GM18505 (cell line): ENCODE data around the gene RAB6B.
A peak's percentile ranks its signal among the peaks of the same experiment; 100 is the strongest.

ENCODE experiments used
- ATAC-seq: cut with Tn5 transposase; IDR thresholded peaks from one replicate; pipeline ENCODE4 v1.9.1; 2021; ENCODE audit not compliant: unreplicated experiment
- POLR2A ChIP-seq: IDR thresholded peaks from 4 replicates; pipeline ENCODE4 v1.6.1; 2011; ENCODE audit warnings: borderline replicate concordance; ENCODE audit not compliant: insufficient read depth, insufficient read length; ENCODE audit errors: extremely low read depth

RAB6B gene

GRCh38 chr3:133834621-133835417 lies 60.9 kb downstream of the RAB6B start:
- no peak for ATAC-seq
- no peak for TF ChIP-seq POLR2A

- TF ChIP-seq POLR2A, result no peak
- no peak for ATAC-seq
Observed at GRCh38 chr3:133833880-133834620, 61.6 kb downstream of the RAB6B start.

GRCh38 chr3:133833267-133833666 lies 62.4 kb downstream of the RAB6B start:
- no peak for ATAC-seq
- TF ChIP-seq POLR2A, result no peak

DNA sequence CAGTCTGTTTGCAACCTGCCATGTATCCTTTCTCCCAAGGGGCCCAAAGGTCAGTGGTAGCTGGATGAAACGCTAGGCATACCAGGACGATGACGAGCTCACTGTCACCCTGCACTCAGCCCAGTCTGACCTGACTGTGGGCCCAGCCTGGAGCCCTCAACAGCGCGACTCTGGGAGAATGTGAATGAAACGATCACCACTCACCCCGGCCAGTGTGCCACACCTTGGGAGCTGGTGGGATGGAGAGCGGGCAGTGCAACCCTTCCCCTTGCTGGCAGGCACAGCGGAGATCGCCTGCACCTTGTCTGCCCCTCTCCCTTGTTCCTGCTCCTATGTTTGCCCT lies 62.9 kb downstream of the RAB6B start:
- TF ChIP-seq POLR2A, result no peak
- no peak for ATAC-seq

DNA sequence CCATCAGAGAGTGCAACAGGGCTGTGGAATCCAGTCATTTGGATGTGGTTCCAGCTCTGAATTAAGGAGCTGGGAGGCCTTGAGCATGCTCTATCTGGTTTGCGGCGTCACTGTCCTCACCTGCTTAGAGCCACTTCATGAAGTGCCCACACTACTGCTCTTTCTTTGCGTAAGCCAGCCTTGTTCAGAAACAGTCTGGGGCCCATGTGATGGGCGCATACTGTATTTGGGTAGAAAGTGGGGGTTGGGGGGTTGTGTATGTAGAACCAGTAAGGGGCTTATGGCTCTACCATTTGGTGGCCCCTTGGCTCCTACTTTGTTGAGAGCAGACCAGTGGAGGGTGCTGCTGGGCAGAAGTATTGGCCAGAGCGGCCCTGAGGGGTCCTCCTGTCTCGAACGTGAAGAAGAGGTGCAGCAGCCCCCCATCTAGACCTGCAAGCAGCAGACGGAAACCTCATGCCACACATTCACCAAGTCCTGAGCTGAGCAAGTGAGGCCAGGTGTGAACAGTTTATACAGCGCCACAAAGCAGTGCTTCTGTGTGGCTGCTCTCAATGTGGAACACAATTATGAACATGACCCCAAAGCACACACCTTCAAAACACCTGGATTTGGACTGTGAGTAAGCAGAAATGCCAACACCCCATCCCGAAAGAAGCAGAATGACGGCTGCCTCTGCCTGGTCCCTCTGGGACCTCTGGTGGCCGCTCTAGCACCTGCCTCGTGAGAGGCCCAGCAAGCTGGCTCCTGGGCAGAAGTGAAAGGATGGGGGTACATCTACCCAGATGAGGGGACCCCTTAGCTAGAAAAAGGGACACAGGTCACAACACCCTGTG lies 63.5 kb downstream of the RAB6B start:
- no peak for ATAC-seq
- TF ChIP-seq POLR2A, result no peak

GRCh38 chr3:133830071-133830470 lies 65.6 kb downstream of the RAB6B start:
- ATAC-seq, result no peak
- no peak for TF ChIP-seq POLR2A

GRCh38 chr3:133829310-133829707 lies 66.4 kb downstream of the RAB6B start:
- TF ChIP-seq POLR2A, result no peak
- no peak for ATAC-seq

- TF ChIP-seq POLR2A, result no peak
- no peak for ATAC-seq
Observed at GRCh38 chr3:133828576-133829309, 66.9 kb downstream of the RAB6B start.

- no peak for ATAC-seq
- TF ChIP-seq POLR2A, result no peak
Observed at GRCh38 chr3:133827684-133828083, 68.0 kb downstream of the RAB6B start.

GRCh38 chr3:133827136-133827535 lies 68.5 kb downstream of the RAB6B start:
- TF ChIP-seq POLR2A, result no peak
- no peak for ATAC-seq

DNA sequence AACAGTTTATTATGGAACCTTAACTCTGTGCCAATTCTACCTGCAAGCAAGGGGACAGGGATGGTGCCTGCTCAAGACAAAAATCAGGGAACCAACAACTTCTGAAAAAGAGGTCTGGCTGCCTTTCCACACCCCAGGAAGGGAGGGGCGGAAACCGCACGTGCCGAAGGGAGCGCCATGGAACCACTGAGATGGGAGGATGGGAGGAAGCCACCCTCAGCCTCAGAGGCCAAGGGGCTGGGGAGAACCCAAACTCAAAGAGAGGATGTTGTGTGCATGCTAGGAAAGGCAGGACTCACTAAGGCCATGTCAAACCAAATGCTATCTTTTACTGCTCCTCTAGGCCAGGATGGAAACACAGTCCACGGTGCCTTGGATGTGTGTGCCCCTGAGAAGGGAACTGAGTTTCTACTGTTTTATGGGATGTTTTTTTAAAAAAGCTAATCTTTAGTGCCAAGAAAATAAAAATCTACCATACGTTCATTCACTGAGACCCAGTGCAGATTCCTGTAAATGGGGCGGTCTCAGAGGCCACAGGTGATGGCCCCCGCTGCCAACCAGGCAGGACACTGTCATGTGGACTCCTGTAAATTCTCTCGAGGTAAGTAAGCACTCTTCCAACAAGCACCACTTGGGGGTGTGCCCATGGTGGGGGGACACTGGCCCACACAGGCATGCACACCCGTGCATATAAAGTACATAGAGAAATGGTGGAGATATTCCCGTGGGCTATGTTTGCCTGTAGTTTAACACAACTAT lies 69.5 kb downstream of the RAB6B start:
- ATAC-seq, result no peak
- TF ChIP-seq POLR2A, result no peak

- ATAC-seq, result no peak
- peak; percentile 22 for TF ChIP-seq POLR2A
Observed at GRCh38 chr3:133824961-133825485, 70.7 kb downstream of the RAB6B start.
